HepG2 (cell line): ENCODE data around the gene URGCP. TPM values are rescaled to one million over a fixed set of nuclear protein-coding genes. Genes with fewer than 3 reads are reported as not detected.

Experiments
- HOXA3 ChIP-seq: sonication (generic); formaldehyde crosslinking; IDR thresholded peaks from 2 replicates; pipeline ENCODE4 v1.5.0; 2020; ENCODE audit warnings: missing genetic modification reagents
- KAT7 ChIP-seq: IDR thresholded peaks from 2 replicates; pipeline ENCODE4 v1.6.1; 2018; ENCODE audit warnings: borderline replicate concordance, missing compliant biosample characterization
- NAIF1 ChIP-seq: sonication (generic); formaldehyde crosslinking; IDR thresholded peaks from 2 replicates; pipeline ENCODE4 v1.5.0; 2020; ENCODE audit warnings: mild to moderate bottlenecking, missing genetic modification reagents, borderline replicate concordance
- POGZ ChIP-seq: sonication (generic); formaldehyde crosslinking; IDR thresholded peaks from 2 replicates; pipeline ENCODE4 v1.4.0; 2020; ENCODE audit warnings: mild to moderate bottlenecking, missing genetic modification reagents
- SAFB2 ChIP-seq: sonication (generic); formaldehyde crosslinking; IDR thresholded peaks from 2 replicates; pipeline ENCODE4 v1.5.1; 2020; ENCODE audit warnings: missing genetic modification reagents, low read depth, mild to moderate bottlenecking, borderline replicate concordance
- TCF7 ChIP-seq: sonication (generic); IDR thresholded peaks from 2 replicates; pipeline ENCODE4 v1.6.1; 2016; ENCODE audit warnings: antibody characterized with exemption, low read depth
- ZNF10 ChIP-seq: sonication (generic); formaldehyde crosslinking; IDR thresholded peaks from 2 replicates; pipeline ENCODE4 v1.4.0; 2020; ENCODE audit warnings: mild to moderate bottlenecking, low read depth, missing genetic modification reagents, borderline replicate concordance
- ZNF205 ChIP-seq: IDR thresholded peaks from 2 replicates; pipeline ENCODE4 v1.6.1; 2018; ENCODE audit warnings: missing biosample characterization, missing genetic modification reagents
- ZNF207 ChIP-seq: fragments of 450-650 bp; IDR thresholded peaks from 2 replicates; pipeline ENCODE4 v1.6.1; 2016; ENCODE audit warnings: antibody characterized with exemption, borderline replicate concordance
- ZNF263 ChIP-seq: sonication (generic); formaldehyde crosslinking; IDR thresholded peaks from 2 replicates; pipeline ENCODE4 v1.4.0; 2020; ENCODE audit warnings: missing genetic modification reagents
- ZNF326 ChIP-seq: sonication (generic); formaldehyde crosslinking; IDR thresholded peaks from 2 replicates; pipeline ENCODE4 v1.4.0; 2020; ENCODE audit warnings: missing genetic modification reagents, borderline replicate concordance
- ZNF441 ChIP-seq: sonication (generic); formaldehyde crosslinking; IDR thresholded peaks from 2 replicates; pipeline ENCODE4 v1.7.0; 2021; ENCODE audit warnings: missing genetic modification reagents, borderline replicate concordance
- ZNF569 ChIP-seq: sonication (generic); formaldehyde crosslinking; IDR thresholded peaks from 2 replicates; pipeline ENCODE4 v1.5.0; 2020; ENCODE audit warnings: mild to moderate bottlenecking, missing genetic modification reagents, moderate library complexity, borderline replicate concordance
- ZNF720 ChIP-seq: sonication (generic); formaldehyde crosslinking; IDR thresholded peaks from 2 replicates; pipeline ENCODE4 v1.4.0; 2020; ENCODE audit warnings: missing genetic modification reagents
- ZSCAN22 ChIP-seq: sonication (generic); formaldehyde crosslinking; IDR thresholded peaks from 2 replicates; pipeline ENCODE4 v1.4.0; 2020; ENCODE audit warnings: mild to moderate bottlenecking, missing genetic modification reagents
- polyA plus RNA-seq, 8 experiments: library from polyadenylated mRNA; depleted of rRNA in 3 of 8; stranded (reverse) in 7 of 8; unstranded in 1 of 8; fragments of >200 nt; fragmentation: Illumina TruSeq in 4 of 8; extraction: Trizol in 4 of 8; gene quantifications; 2 replicates each; pipeline versions ENCODE4 v1.2.1 to v1.2.3, GENCODE V29; 2011 to 2016; ENCODE audit warnings: low read depth in 4 of 8, missing spikeins in 1 of 8, mixed read lengths in 1 of 8; ENCODE audit not compliant: insufficient read depth in 1 of 8
- total RNA-seq, 5 experiments: library from RNA; depleted of rRNA; stranded (reverse); fragments of >200 nt; fragmentation: Illumina TruSeq; extraction: Trizol; gene quantifications; 2 replicates each; pipeline ENCODE4 v1.2.3, GENCODE V29; 2016; ENCODE audit warnings: low read depth in 1 of 5
- TF ChIP-seq, protein P1 (sequence below): sonication (generic); formaldehyde crosslinking; conservative IDR thresholded peaks from 2 replicates; pipeline ENCODE4 v1.8.1; 2023; ENCODE audit warnings: missing genetic modification reagents
- TF ChIP-seq, protein P2 (sequence below): sonication (generic); formaldehyde crosslinking; IDR thresholded peaks from 2 replicates; pipeline ENCODE4 v1.5.0; 2020; ENCODE audit warnings: mild to moderate bottlenecking, missing genetic modification reagents
- TF ChIP-seq, protein P3 (sequence below): sonication (generic); formaldehyde crosslinking; IDR thresholded peaks from 2 replicates; pipeline ENCODE4 v1.4.0; 2020; ENCODE audit warnings: missing genetic modification reagents, borderline replicate concordance
- TF ChIP-seq, protein P4 (sequence below): sonication (generic); formaldehyde crosslinking; IDR thresholded peaks from 2 replicates; pipeline ENCODE4 v1.4.0; 2020; ENCODE audit warnings: missing genetic modification reagents, mild to moderate bottlenecking, borderline replicate concordance

Gene URGCP
- total and polyA plus RNA-seq, 2 of the 13 experiments (the other 11 are each of a cell fraction or from before 2014, with no cell fraction given): 22.3 to 25.8 TPM

DNA sequence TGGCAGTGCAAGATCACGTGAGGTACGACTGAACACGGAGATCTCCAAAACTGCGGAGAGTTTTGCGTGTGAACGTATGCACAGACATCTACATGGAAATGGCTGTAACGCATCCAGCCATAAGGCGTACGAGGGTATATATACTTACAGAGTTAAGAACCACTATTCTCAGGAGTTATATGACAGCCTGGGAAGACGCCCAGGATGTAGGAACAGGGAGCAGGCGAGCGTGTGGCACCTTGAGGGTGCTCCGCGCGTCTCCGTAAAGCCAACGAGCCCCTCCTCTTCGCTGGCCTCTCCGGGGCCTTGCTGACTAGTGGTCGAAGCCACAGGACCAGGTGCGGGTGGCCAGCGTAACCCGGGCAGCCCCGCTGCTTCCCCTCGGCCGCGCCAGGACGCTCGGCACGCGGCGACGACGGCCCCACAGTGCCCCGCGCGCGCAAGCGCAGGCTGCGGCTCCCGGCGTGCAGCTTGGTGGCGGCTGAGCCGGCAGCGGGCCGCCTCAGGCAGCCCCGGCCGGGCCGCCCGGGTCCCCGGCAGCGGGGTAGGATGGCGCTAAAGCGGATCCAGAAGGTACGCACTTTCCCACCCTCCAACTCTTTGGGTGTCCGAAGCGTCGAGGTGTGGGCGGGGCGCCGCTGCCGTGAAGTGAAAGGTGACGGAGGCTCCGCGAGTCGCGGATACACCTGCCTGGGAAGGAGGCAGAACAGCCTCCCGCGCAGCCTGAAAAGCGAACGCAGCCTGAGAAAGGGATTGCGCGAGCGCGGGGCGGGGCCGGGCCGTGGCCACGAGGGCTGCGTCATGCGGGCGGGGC lies 19.8 kb upstream of the URGCP start, which contains the start of gene UBE2D4 (continued):
- TF ChIP-seq, protein P1, sequence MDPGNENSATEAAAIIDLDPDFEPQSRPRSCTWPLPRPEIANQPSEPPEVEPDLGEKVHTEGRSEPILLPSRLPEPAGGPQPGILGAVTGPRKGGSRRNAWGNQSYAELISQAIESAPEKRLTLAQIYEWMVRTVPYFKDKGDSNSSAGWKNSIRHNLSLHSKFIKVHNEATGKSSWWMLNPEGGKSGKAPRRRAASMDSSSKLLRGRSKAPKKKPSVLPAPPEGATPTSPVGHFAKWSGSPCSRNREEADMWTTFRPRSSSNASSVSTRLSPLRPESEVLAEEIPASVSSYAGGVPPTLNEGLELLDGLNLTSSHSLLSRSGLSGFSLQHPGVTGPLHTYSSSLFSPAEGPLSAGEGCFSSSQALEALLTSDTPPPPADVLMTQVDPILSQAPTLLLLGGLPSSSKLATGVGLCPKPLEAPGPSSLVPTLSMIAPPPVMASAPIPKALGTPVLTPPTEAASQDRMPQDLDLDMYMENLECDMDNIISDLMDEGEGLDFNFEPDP (CRISPR knock-in tag): no peak
- peak; percentile 83 for TF ChIP-seq HOXA3 (CRISPR knock-in tag)
- peak; percentile 88; the same call in 1 of the 2 replicates for TF ChIP-seq SAFB2 (CRISPR knock-in tag)
- TF ChIP-seq ZNF441 (CRISPR knock-in tag): peak; percentile 59; the same call in 1 of the 2 replicates
- TF ChIP-seq ZNF10 (CRISPR knock-in tag): no peak
- TF ChIP-seq, protein P2, sequence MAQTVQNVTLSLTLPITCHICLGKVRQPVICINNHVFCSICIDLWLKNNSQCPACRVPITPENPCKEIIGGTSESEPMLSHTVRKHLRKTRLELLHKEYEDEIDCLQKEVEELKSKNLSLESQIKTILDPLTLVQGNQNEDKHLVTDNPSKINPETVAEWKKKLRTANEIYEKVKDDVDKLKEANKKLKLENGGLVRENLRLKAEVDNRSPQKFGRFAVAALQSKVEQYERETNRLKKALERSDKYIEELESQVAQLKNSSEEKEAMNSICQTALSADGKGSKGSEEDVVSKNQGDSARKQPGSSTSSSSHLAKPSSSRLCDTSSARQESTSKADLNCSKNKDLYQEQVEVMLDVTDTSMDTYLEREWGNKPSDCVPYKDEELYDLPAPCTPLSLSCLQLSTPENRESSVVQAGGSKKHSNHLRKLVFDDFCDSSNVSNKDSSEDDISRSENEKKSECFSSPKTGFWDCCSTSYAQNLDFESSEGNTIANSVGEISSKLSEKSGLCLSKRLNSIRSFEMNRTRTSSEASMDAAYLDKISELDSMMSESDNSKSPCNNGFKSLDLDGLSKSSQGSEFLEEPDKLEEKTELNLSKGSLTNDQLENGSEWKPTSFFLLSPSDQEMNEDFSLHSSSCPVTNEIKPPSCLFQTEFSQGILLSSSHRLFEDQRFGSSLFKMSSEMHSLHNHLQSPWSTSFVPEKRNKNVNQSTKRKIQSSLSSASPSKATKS (CRISPR knock-in tag): peak; percentile 81; the same call in 1 of the 2 replicates
- TF ChIP-seq ZNF720 (CRISPR knock-in tag): no peak
- TF ChIP-seq NAIF1 (CRISPR knock-in tag): peak; percentile 39; the same call in 1 of the 2 replicates
- 0 out of 2 replicates have a peak, but pooled peaks have one; percentile 52 for TF ChIP-seq ZSCAN22 (CRISPR knock-in tag)
- no peak for TF ChIP-seq ZNF207
- TF ChIP-seq ZNF263 (CRISPR knock-in tag): peak; percentile 58; the same call in 1 of the 2 replicates
- TF ChIP-seq ZNF569 (CRISPR knock-in tag): 0 out of 2 replicates have a peak, but pooled peaks have one; percentile 29
- TF ChIP-seq POGZ (CRISPR knock-in tag): peak; percentile 45; the same call in 1 of the 2 replicates
- TF ChIP-seq, protein P3, sequence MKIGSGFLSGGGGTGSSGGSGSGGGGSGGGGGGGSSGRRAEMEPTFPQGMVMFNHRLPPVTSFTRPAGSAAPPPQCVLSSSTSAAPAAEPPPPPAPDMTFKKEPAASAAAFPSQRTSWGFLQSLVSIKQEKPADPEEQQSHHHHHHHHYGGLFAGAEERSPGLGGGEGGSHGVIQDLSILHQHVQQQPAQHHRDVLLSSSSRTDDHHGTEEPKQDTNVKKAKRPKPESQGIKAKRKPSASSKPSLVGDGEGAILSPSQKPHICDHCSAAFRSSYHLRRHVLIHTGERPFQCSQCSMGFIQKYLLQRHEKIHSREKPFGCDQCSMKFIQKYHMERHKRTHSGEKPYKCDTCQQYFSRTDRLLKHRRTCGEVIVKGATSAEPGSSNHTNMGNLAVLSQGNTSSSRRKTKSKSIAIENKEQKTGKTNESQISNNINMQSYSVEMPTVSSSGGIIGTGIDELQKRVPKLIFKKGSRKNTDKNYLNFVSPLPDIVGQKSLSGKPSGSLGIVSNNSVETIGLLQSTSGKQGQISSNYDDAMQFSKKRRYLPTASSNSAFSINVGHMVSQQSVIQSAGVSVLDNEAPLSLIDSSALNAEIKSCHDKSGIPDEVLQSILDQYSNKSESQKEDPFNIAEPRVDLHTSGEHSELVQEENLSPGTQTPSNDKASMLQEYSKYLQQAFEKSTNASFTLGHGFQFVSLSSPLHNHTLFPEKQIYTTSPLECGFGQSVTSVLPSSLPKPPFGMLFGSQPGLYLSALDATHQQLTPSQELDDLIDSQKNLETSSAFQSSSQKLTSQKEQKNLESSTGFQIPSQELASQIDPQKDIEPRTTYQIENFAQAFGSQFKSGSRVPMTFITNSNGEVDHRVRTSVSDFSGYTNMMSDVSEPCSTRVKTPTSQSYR: no peak
- no peak for TF ChIP-seq ZNF205 (CRISPR knock-in tag)
- TF ChIP-seq KAT7 (CRISPR knock-in tag): no peak
- no peak for TF ChIP-seq TCF7
- TF ChIP-seq, protein P4, sequence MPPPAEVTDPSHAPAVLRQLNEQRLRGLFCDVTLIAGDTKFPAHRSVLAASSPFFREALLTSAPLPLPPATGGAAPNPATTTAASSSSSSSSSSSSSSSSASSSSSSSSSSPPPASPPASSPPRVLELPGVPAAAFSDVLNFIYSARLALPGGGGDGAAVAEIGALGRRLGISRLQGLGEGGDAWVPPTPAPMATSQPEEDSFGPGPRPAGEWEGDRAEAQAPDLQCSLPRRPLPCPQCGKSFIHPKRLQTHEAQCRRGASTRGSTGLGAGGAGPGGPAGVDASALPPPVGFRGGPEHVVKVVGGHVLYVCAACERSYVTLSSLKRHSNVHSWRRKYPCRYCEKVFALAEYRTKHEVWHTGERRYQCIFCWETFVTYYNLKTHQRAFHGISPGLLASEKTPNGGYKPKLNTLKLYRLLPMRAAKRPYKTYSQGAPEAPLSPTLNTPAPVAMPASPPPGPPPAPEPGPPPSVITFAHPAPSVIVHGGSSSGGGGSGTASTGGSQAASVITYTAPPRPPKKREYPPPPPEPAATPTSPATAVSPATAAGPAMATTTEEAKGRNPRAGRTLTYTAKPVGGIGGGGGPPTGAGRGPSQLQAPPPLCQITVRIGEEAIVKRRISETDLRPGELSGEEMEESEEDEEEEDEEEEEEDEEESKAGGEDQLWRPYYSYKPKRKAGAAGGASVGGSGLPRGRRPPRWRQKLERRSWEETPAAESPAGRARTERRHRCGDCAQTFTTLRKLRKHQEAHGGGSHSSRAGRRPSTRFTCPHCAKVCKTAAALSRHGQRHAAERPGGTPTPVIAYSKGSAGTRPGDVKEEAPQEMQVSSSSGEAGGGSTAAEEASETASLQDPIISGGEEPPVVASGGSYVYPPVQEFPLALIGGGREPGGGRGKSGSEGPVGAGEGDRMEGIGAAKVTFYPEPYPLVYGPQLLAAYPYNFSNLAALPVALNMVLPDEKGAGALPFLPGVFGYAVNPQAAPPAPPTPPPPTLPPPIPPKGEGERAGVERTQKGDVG (CRISPR knock-in tag): no peak
- no peak for TF ChIP-seq ZNF326 (CRISPR knock-in tag)
